ENCODE measurements around the gene KRTAP5-3. TPM values are rescaled to one million over a fixed set of nuclear protein-coding genes. Genes with fewer than 3 reads are reported as not detected.

The KRTAP5-3 gene
- total RNA-seq, 2 donors from 2014 or later, result not detected

GRCh38 chr11:1639102-1639620 is 30.9 kb upstream of the KRTAP5-3 start:
- H3K4me1 Mint-ChIP-seq, result peaks cover 7% of the 10 kb centered on the region
- ATAC-seq, result no peak
- peaks cover 56% of the 10 kb centered on the region for H3K27me3 Mint-ChIP-seq
- H3K4me3 Mint-ChIP-seq, result no peak overlapping the region
- no peak overlapping the region for H3K27ac Mint-ChIP-seq
- DNase-seq, result no peak
- no peaks in the 10 kb centered on the region for H3K9me3 ChIP-seq (ENCODE audit: control insufficient read depth, low read length, poor library complexity, severe bottlenecking)
- H3K36me3 Mint-ChIP-seq (ENCODE audit: low read depth), result no peaks in the 10 kb centered on the region

- H3K9me3 ChIP-seq (ENCODE audit: control insufficient read depth, low read length, poor library complexity, severe bottlenecking), result no peaks in the 10 kb centered on the region
- H3K4me3 Mint-ChIP-seq, result no peak overlapping the region
- peaks cover 7% of the 10 kb centered on the region for H3K4me1 Mint-ChIP-seq
- H3K27ac Mint-ChIP-seq, result no peak overlapping the region
- H3K36me3 Mint-ChIP-seq (ENCODE audit: low read depth), result no peaks in the 10 kb centered on the region
- H3K27me3 Mint-ChIP-seq, result peaks cover 60% of the 10 kb centered on the region
- ATAC-seq (no peak), DNase-seq (no peak)
Measured at GRCh38 chr11:1638344-1638743, 30.1 kb upstream of the KRTAP5-3 start.

- no peaks in the 10 kb centered on the region for H3K9me3 ChIP-seq (ENCODE audit: control insufficient read depth, low read length, poor library complexity, severe bottlenecking)
- H3K4me1 Mint-ChIP-seq, result peaks cover 7% of the 10 kb centered on the region
- DNase-seq (no peak), ATAC-seq (no peak)
- no peaks in the 10 kb centered on the region for H3K36me3 Mint-ChIP-seq (ENCODE audit: low read depth)
- H3K27ac Mint-ChIP-seq, result no peak overlapping the region
- no peak overlapping the region for H3K4me3 Mint-ChIP-seq
- H3K27me3 Mint-ChIP-seq, result peaks cover 65% of the 10 kb centered on the region
Measured at GRCh38 chr11:1637628-1638027, 29.4 kb upstream of the KRTAP5-3 start.

GRCh38 chr11:1636291-1636950 is 28.2 kb upstream of the KRTAP5-3 start:
- no peaks in the 10 kb centered on the region for H3K36me3 Mint-ChIP-seq (ENCODE audit: low read depth)
- H3K27me3 Mint-ChIP-seq, result peaks cover 76% of the 10 kb centered on the region
- H3K27ac Mint-ChIP-seq, result no peak overlapping the region
- ATAC-seq, result no peak
- no peak overlapping the region for H3K4me3 Mint-ChIP-seq
- no peak for DNase-seq
- peaks cover 11% of the 10 kb centered on the region for H3K4me1 Mint-ChIP-seq
- H3K9me3 ChIP-seq (ENCODE audit: control insufficient read depth, low read length, poor library complexity, severe bottlenecking), result no peaks in the 10 kb centered on the region

- H3K9me3 ChIP-seq (ENCODE audit: control insufficient read depth, low read length, poor library complexity, severe bottlenecking), result no peaks in the 10 kb centered on the region
- Mint-ChIP-seq H3K4me3 (no peak overlapping the region), H3K4me1 (peaks cover 11% of the 10 kb centered on the region), H3K27ac (no peak overlapping the region), H3K36me3 (ENCODE audit: low read depth) (peaks cover 4% of the 10 kb centered on the region), H3K27me3 (peaks cover 67% of the 10 kb centered on the region)
- ATAC-seq, result no peak
- DNase-seq, result no peak
Measured at GRCh38 chr11:1633864-1634263, 25.6 kb upstream of the KRTAP5-3 start.

- H3K9me3 ChIP-seq (ENCODE audit: control insufficient read depth, low read length, poor library complexity, severe bottlenecking), result no peaks in the 10 kb centered on the region
- Mint-ChIP-seq H3K4me1 (peaks cover 13% of the 10 kb centered on the region), H3K4me3 (no peak overlapping the region), H3K36me3 (ENCODE audit: low read depth) (peaks cover 4% of the 10 kb centered on the region), H3K27ac (no peak overlapping the region), H3K27me3 (peaks cover 62% of the 10 kb centered on the region)
- ATAC-seq (no peak), DNase-seq (no peak)
Measured at GRCh38 chr11:1632053-1632714, 23.9 kb upstream of the KRTAP5-3 start.

GRCh38 chr11:1631066-1631568 is 22.9 kb upstream of the KRTAP5-3 start:
- ATAC-seq (no peak), DNase-seq (no peak)
- no peaks in the 10 kb centered on the region for H3K9me3 ChIP-seq (ENCODE audit: control insufficient read depth, low read length, poor library complexity, severe bottlenecking)
- Mint-ChIP-seq H3K27ac (no peak overlapping the region), H3K4me3 (no peak overlapping the region), H3K4me1 (peaks cover 13% of the 10 kb centered on the region), H3K36me3 (ENCODE audit: low read depth) (peaks cover 4% of the 10 kb centered on the region), H3K27me3 (peaks cover 61% of the 10 kb centered on the region)

- DNase-seq (no peak), ATAC-seq (no peak)
- Mint-ChIP-seq H3K4me1 (peaks cover 13% of the 10 kb centered on the region), H3K36me3 (ENCODE audit: low read depth) (peaks cover 4% of the 10 kb centered on the region), H3K27ac (no peak overlapping the region), H3K27me3 (peaks cover 55% of the 10 kb centered on the region), H3K4me3 (no peak overlapping the region)
- no peaks in the 10 kb centered on the region for H3K9me3 ChIP-seq (ENCODE audit: control insufficient read depth, low read length, poor library complexity, severe bottlenecking)
Measured at GRCh38 chr11:1630271-1630670, 22.0 kb upstream of the KRTAP5-3 start.

GRCh38 chr11:1629326-1630185 is 21.3 kb upstream of the KRTAP5-3 start, which contains the start of gene KRTAP5-5:
Gene KRTAP5-5 (plus strand): TSS chr11:1629775. CDS start chr11:1629841, 66 bp downstream.
- H3K27ac Mint-ChIP-seq, result no peak within 1 kb of the TSS
- H3K4me3 Mint-ChIP-seq, result no peak within 1 kb of the TSS
- ATAC-seq, result no peak
- no peaks in the 10 kb centered on the region for H3K9me3 ChIP-seq (ENCODE audit: control insufficient read depth, low read length, poor library complexity, severe bottlenecking)
- H3K27me3 Mint-ChIP-seq, result peaks cover 47% of the 10 kb centered on the region
- peaks cover 13% of the 10 kb centered on the region for H3K4me1 Mint-ChIP-seq
- DNase-seq, result no peak
- H3K36me3 Mint-ChIP-seq (ENCODE audit: low read depth), result peaks cover 4% of the 10 kb centered on the region

- ATAC-seq (peak; percentile 90), DNase-seq (peak; percentile 47 to 66 (median 54))
- no peaks in the 10 kb centered on the region for H3K9me3 ChIP-seq (ENCODE audit: control insufficient read depth, low read length, poor library complexity, severe bottlenecking)
- Mint-ChIP-seq H3K27me3 (peaks cover 39% of the 10 kb centered on the region), H3K27ac (no peak overlapping the region), H3K4me3 (no peak overlapping the region), H3K4me1 (peaks cover 13% of the 10 kb centered on the region), H3K36me3 (ENCODE audit: low read depth) (peaks cover 4% of the 10 kb centered on the region)
Measured at GRCh38 chr11:1628506-1629325, 20.5 kb upstream of the KRTAP5-3 start.

GRCh38 chr11:1625541-1625940 is 17.3 kb upstream of the KRTAP5-3 start:
- H3K27ac Mint-ChIP-seq, result no peak overlapping the region
- H3K36me3 Mint-ChIP-seq (ENCODE audit: low read depth), result peaks cover under 1% of the 10 kb centered on the region
- H3K4me1 Mint-ChIP-seq, result peaks cover 9% of the 10 kb centered on the region
- no peaks in the 10 kb centered on the region for H3K9me3 ChIP-seq (ENCODE audit: control insufficient read depth, low read length, poor library complexity, severe bottlenecking)
- ATAC-seq (no peak), DNase-seq (no peak)
- H3K27me3 Mint-ChIP-seq, result peaks cover 14% of the 10 kb centered on the region
- H3K4me3 Mint-ChIP-seq, result no peak overlapping the region

GRCh38 chr11:1624621-1625020 is 16.4 kb upstream of the KRTAP5-3 start:
- Mint-ChIP-seq H3K4me3 (no peak overlapping the region), H3K27me3 (peaks cover 12% of the 10 kb centered on the region), H3K4me1 (peaks cover 8% of the 10 kb centered on the region), H3K27ac (no peak overlapping the region), H3K36me3 (ENCODE audit: low read depth) (no peaks in the 10 kb centered on the region)
- ATAC-seq (no peak), DNase-seq (no peak)
- no peaks in the 10 kb centered on the region for H3K9me3 ChIP-seq (ENCODE audit: control insufficient read depth, low read length, poor library complexity, severe bottlenecking)

All from T-helper 17 cell (primary cell).